Transverse colon (tissue), 4 donors: ENCODE data around the gene DCP1B. TPM values are rescaled to one million over a fixed set of nuclear protein-coding genes. Genes with fewer than 3 reads are reported as not detected.

ENCODE experiments used
- DNase-seq: peaks from one replicate; pipeline ENCODE4 v3.0.0-alpha.2; 2019
- H3K27ac ChIP-seq, 4 donors: fragments of 200-600 bp; sonication (generic); 2 replicates each; pipeline ENCODE4 v1.5.1; 2016 to 2018; ENCODE audit warnings: inconsistent platforms in 4 of 4
- H3K27me3 ChIP-seq: fragments of 200-600 bp; sonication (generic); 2 replicates; pipeline ENCODE4 v1.5.1; 2017; ENCODE audit warnings: inconsistent platforms
- H3K36me3 ChIP-seq, 4 donors: fragments of 200-600 bp; sonication (generic); 2 replicates each; pipeline ENCODE4 v1.5.1; 2017 to 2019; ENCODE audit warnings: inconsistent platforms in 4 of 4
- H3K4me1 ChIP-seq, 4 donors: fragments of 200-600 bp; sonication (generic); 2 replicates each; pipeline ENCODE4 v1.5.1; 2017 to 2020; ENCODE audit warnings: inconsistent platforms in 4 of 4
- H3K4me3 ChIP-seq, 4 donors: fragments of 200-600 bp; sonication (generic); 1 replicate in 1 of 4; 2 replicates in 3 of 4; pipeline versions ENCODE4 v1.5.1 to v1.6.1; 2017 to 2019; ENCODE audit warnings: inconsistent platforms in 4 of 4
- H3K9me3 ChIP-seq, 2 donors: fragments of 200-600 bp; sonication (generic); 2 replicates each; pipeline ENCODE4 v1.5.1; 2017 to 2019; ENCODE audit warnings: inconsistent platforms in 2 of 2
- EP300 ChIP-seq: sonication (generic); formaldehyde crosslinking; IDR thresholded peaks from one replicate; pipeline ENCODE4 v1.6.1; 2017; ENCODE audit warnings: antibody characterized with exemption, low read depth
- POLR2A ChIP-seq: fragments of 450-650 bp; IDR thresholded peaks from one replicate; pipeline ENCODE4 v1.6.1; 2016; ENCODE audit warnings: antibody characterized with exemption, mild to moderate bottlenecking, moderate library complexity
- POLR2AphosphoS5 ChIP-seq, 3 donors: sonication (generic); formaldehyde crosslinking; IDR thresholded peaks; one replicate each; pipeline ENCODE4 v1.6.1; 2016; ENCODE audit warnings: antibody characterized with exemption in 3 of 3
- WGBS, 2 donors: methylation state at CpG; one replicate each; pipeline ENCODE4 v1.1.5; 2018; ENCODE audit warnings: low coverage in 1 of 2; 5-methylcytosine and 5-hydroxymethylcytosine counted together
- in situ Hi-C, 4 donors: fragments of 200-750 bp; cut with MboI; loops; one replicate each; pipeline versions ENCODE4 v1.15.0 to v1.15.1; 2017; ENCODE audit warnings: low sequenced_read_pairs in 3 of 4, low pct_ligation_motif_present in 1 of 4, low pct_unique_long_range_greater_than_20kb in 1 of 4
- intact Hi-C: fragments of 100-400 bp; cut with DNase I; formaldehyde crosslinking; loops from one replicate; pipeline ENCODE4 v1.15.1; 2023; ENCODE audit warnings: low total_unique reads
- total RNA-seq, 4 donors: library from RNA; depleted of rRNA; stranded (reverse); fragments of >200 nt; gene quantifications; one replicate each; pipeline ENCODE4 v1.1.0, GENCODE V29; 2016
- TF ChIP-seq, protein P1 (sequence below), 5 experiments: fragments of 200-600 bp in 3 of 5; fragments of 450-650 bp in 2 of 5; sonication (generic) in 3 of 5; IDR thresholded peaks; 1 replicate in 2 of 5; 2 replicates in 3 of 5; pipeline ENCODE4 v1.5.1; 2016 to 2017; ENCODE audit warnings: antibody characterized with exemption in 5 of 5, inconsistent platforms in 3 of 5, mild to moderate bottlenecking in 2 of 5, moderate library complexity in 1 of 5

The DCP1B gene
- total RNA-seq, 4 donors from 2014 or later = 17.3 to 26.2 (median 20.6) TPM

GRCh38 chr12:1916371-1917171 lies 87.7 kb downstream of the DCP1B start:
- Histone ChIP-seq H3K27ac (no peak overlapping the region), H3K4me1 (peaks cover 0 to 5% (median 2%) of the 10 kb centered on the region in 4 donors), H3K36me3 (no peaks in the 10 kb centered on the region), H3K4me3 (no peak overlapping the region), H3K9me3 (no peaks in the 10 kb centered on the region), H3K27me3 (no peaks in the 10 kb centered on the region)
- DNase-seq = no peak
- in situ Hi-C loops = no loop called here
- no peak for TF ChIP-seq POLR2A
- TF ChIP-seq EP300 = no peak
- TF ChIP-seq POLR2AphosphoS5 (IDR thresholded peaks at IDR 0.05) = no peak
- TF ChIP-seq, protein P1, sequence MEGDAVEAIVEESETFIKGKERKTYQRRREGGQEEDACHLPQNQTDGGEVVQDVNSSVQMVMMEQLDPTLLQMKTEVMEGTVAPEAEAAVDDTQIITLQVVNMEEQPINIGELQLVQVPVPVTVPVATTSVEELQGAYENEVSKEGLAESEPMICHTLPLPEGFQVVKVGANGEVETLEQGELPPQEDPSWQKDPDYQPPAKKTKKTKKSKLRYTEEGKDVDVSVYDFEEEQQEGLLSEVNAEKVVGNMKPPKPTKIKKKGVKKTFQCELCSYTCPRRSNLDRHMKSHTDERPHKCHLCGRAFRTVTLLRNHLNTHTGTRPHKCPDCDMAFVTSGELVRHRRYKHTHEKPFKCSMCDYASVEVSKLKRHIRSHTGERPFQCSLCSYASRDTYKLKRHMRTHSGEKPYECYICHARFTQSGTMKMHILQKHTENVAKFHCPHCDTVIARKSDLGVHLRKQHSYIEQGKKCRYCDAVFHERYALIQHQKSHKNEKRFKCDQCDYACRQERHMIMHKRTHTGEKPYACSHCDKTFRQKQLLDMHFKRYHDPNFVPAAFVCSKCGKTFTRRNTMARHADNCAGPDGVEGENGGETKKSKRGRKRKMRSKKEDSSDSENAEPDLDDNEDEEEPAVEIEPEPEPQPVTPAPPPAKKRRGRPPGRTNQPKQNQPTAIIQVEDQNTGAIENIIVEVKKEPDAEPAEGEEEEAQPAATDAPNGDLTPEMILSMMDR (IDR thresholded peaks at IDR 0.05) = no peak
- intact Hi-C loops = loop anchor here (5.0 kb wide), 1 partner anchor 109 kb away; no protein-coding TSS in a partner anchor
- 73% methylated on average over 18 of the region's 18 CpGs; no CpG with 5 or more reads in 1 of the 2 donors for WGBS, 2 donors

DNA sequence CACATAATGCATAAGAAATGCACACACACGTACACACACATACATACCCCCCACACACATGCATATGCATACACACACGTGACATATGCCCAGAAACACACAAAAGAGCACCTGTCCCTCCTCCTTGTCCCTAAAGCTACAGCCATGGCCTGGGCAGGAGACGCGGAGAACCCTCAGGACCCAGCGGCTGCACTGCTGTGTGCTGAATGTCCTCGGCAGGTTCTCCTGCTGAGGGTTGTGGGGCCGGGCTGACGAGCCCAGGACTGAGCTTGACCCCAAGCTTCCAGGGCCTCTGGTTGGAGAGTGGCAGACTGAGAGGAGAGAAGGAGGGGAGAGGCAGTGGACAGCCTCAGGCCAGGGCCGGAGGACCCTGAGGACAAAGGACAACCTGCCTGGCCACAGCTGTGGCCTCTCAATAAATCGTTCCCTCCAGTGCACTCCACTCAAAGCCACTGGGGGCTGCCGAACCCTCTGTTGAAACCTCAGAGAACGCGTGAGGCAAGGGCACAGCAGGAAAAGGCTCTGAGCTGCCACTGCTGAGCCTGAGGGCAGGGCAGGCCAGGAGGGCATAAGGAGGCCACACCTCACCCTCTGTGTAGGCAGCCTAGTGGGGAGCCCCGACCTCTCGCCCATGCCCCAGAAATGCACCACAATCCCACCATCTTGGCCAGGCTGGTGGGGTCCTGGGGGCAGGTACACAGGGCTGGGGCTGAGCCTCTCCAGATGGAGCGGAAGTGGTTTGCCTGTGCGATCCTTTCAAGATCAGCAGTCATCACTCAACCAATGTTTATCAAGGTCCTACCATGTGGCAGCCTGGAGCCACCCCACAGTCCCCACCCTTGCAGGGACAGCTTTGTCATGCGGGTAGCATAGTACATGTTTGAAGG lies 88.9 kb downstream of the DCP1B start:
- intact Hi-C loops = loop anchor here (5.0 kb wide), 1 partner anchor 108 kb away; no protein-coding TSS in a partner anchor
- Histone ChIP-seq H3K4me3 (no peak overlapping the region), H3K4me1 (peaks cover 0 to 5% (median 2%) of the 10 kb centered on the region in 4 donors), H3K36me3 (no peaks in the 10 kb centered on the region), H3K27ac (no peak overlapping the region), H3K27me3 (no peaks in the 10 kb centered on the region), H3K9me3 (no peaks in the 10 kb centered on the region)
- DNase-seq = no peak
- in situ Hi-C loops = no loop called here
- TF ChIP-seq POLR2A = no peak
- no peak for TF ChIP-seq EP300
- TF ChIP-seq, protein P1 (IDR thresholded peaks at IDR 0.05) = no peak
- no peak for TF ChIP-seq POLR2AphosphoS5 (IDR thresholded peaks at IDR 0.05)
- 86 to 100% methylated on average over 2 to 16 of the region's 18 CpGs for WGBS, 2 donors

DNA sequence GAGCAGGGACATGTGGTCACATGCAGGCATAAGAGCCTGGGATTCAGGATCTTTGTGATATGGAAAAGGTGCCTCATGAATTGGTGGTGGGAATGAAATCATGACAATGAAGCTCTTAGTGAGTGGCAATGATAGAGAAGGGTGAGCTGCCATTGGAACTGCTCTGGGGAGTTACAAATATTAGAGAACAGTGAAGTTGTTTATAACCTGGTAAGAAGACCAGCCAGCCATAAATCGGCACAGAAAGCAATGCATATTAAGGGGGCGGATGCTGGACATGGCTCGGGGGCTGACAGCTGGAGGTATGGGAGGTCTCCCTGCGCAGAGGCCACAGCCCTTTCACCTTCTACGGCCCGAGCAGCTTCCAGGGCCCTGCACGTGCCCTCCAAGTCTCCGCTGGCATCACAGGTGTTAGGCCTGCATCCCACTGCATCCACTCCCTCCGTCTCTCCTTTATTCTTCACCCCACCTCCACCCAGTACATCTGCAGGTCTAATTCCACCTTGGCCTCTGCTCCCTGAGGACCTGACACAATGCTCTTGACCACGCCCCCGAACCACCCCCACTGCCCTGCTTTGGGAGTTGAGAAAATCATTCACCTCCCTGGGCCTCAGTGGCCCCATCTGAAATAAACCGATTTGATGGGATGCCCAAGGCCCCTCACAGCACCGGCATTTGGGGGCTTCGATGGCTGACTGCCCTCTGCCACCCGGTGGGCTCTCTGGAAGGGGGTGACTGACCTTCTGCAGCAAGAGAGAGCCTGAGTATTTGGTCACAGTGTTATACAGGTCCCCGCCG lies 89.9 kb downstream of the DCP1B start:
- intact Hi-C loops (no loop called here), in situ Hi-C loops (no loop called here)
- Histone ChIP-seq H3K4me3 (no peak overlapping the region), H3K4me1 (peaks cover 0 to 5% (median 2%) of the 10 kb centered on the region in 4 donors), H3K36me3 (no peaks in the 10 kb centered on the region), H3K27me3 (no peaks in the 10 kb centered on the region), H3K9me3 (no peaks in the 10 kb centered on the region), H3K27ac (no peak overlapping the region)
- DNase-seq = no peak
- 77 to 83% methylated on average over 8 to 17 of the region's 17 CpGs for WGBS, 2 donors
- TF ChIP-seq EP300 (no peak), POLR2A (no peak), POLR2AphosphoS5 (IDR thresholded peaks at IDR 0.05) (no peak)
- TF ChIP-seq, protein P1 (IDR thresholded peaks at IDR 0.05) = no peak
